WI38 (cell line): Measurements from ENCODE around the gene OR5W2.

Experiments used
- H3K4me3 ChIP-seq: 2 replicates; pipeline ENCODE4 v1.5.1; 2011; ENCODE audit warnings: low read depth, mild to moderate bottlenecking, control low read depth, low read length
- CTCF ChIP-seq: IDR thresholded peaks from 2 replicates; pipeline ENCODE4 v1.5.1; 2012; ENCODE audit warnings: low read depth, mild to moderate bottlenecking, control low read depth, low read length

Gene OR5W2

GRCh38 chr11:55914482-55914881 lies at the start of gene OR5W2:
Gene OR5W2 (minus strand): TSS chr11:55914582. CDS start chr11:55914582, 0 bp downstream.
- no peak within 1 kb of the TSS for H3K4me3 ChIP-seq
- no peak for TF ChIP-seq CTCF

GRCh38 chr11:55956521-55956920 lies 42.1 kb upstream of the OR5W2 start:
- H3K4me3 ChIP-seq, result no peak overlapping the region
- no peak for TF ChIP-seq CTCF

- H3K4me3 ChIP-seq, result no peak overlapping the region
- no peak for TF ChIP-seq CTCF
Measured at GRCh38 chr11:55949330-55949729, 34.9 kb upstream of the OR5W2 start.

- no peak for TF ChIP-seq CTCF
Measured at GRCh38 chr11:55942785-55943392, 28.5 kb upstream of the OR5W2 start.

GRCh38 chr11:55936300-55936699 lies 21.9 kb upstream of the OR5W2 start, which contains the start of gene OR5I1:
Gene OR5I1 (minus strand): TSS chr11:55936400. CDS start chr11:55936400, 0 bp downstream.
- no peak within 1 kb of the TSS for H3K4me3 ChIP-seq
- no peak for TF ChIP-seq CTCF

More at GRCh38 chr11:55942785-55943392, 28.5 kb upstream of the OR5W2 start:
- H3K4me3 ChIP-seq, result no peak overlapping the region

- no peak for TF ChIP-seq CTCF
- H3K4me3 ChIP-seq, result no peak overlapping the region
Measured at GRCh38 chr11:55920537-55920936, 6.2 kb upstream of the OR5W2 start.

GRCh38 chr11:55902308-55902707 lies 12.1 kb downstream of the OR5W2 start:
- no peak for TF ChIP-seq CTCF

More at GRCh38 chr11:55902308-55902707, 12.1 kb downstream of the OR5W2 start:
- no peak overlapping the region for H3K4me3 ChIP-seq
